22Rv1 (cell line): ENCODE results near the gene INPPL1.
A peak's percentile ranks its signal among the peaks of the same experiment; 100 is the strongest.

Source experiments
- ZFX ChIP-seq: fragments of 450-650 bp; IDR thresholded peaks from 2 replicates; pipeline ENCODE4 v1.6.1; 2017; ENCODE audit warnings: antibody characterized with exemption, borderline replicate concordance
- TF ChIP-seq, protein P1 (sequence below): fragments of 450-650 bp; IDR thresholded peaks from 2 replicates; pipeline ENCODE4 v1.5.1; 2017; ENCODE audit warnings: mild to moderate bottlenecking

- no peak for TF ChIP-seq ZFX
- TF ChIP-seq, protein P1, sequence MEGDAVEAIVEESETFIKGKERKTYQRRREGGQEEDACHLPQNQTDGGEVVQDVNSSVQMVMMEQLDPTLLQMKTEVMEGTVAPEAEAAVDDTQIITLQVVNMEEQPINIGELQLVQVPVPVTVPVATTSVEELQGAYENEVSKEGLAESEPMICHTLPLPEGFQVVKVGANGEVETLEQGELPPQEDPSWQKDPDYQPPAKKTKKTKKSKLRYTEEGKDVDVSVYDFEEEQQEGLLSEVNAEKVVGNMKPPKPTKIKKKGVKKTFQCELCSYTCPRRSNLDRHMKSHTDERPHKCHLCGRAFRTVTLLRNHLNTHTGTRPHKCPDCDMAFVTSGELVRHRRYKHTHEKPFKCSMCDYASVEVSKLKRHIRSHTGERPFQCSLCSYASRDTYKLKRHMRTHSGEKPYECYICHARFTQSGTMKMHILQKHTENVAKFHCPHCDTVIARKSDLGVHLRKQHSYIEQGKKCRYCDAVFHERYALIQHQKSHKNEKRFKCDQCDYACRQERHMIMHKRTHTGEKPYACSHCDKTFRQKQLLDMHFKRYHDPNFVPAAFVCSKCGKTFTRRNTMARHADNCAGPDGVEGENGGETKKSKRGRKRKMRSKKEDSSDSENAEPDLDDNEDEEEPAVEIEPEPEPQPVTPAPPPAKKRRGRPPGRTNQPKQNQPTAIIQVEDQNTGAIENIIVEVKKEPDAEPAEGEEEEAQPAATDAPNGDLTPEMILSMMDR = peak; percentile 39
Observed at GRCh38 chr11:72238492-72239312, 14.1 kb downstream of the INPPL1 start.
